Spleen (tissue), 7 donors: Measurements from ENCODE around the gene STX18.

Source experiments
- CTCF ChIP-seq, 11 experiments: fragments of 200-600 bp in 7 of 11; fragments of 450-650 bp in 4 of 11; sonication (generic) in 4 of 11; IDR thresholded peaks in 8 of 11; conservative IDR thresholded peaks in 3 of 11; 1 replicate in 7 of 11; 2 replicates in 4 of 11; pipeline versions ENCODE4 v1.4.0 to v1.8.0; 2016 to 2021; ENCODE audit warnings: antibody characterized with exemption in 11 of 11, inconsistent platforms in 4 of 11, mild to moderate bottlenecking in 1 of 11
- POLR2A ChIP-seq, 3 donors: fragments of 450-650 bp; IDR thresholded peaks; one replicate each; pipeline ENCODE4 v1.5.1; 2017; ENCODE audit warnings: antibody characterized with exemption in 3 of 3, mild to moderate bottlenecking in 1 of 3
- POLR2AphosphoS5 ChIP-seq, 3 donors: sonication (generic); formaldehyde crosslinking; IDR thresholded peaks; one replicate each; pipeline ENCODE4 v1.5.1; 2017; ENCODE audit warnings: antibody characterized with exemption in 3 of 3
- donor health status: DM: no; HTN: no; CAD: no; lungs with moderate emphysema.
- donor health status: DM: no; HTN: no; CAD: no.
- donor health status: DM: no; HTN: no; CAD: no.

- TF ChIP-seq CTCF (IDR thresholded peaks at IDR 0.05 in 8 of 11, conservative IDR thresholded peaks at IDR 0.05 in 3 of 11) = no peak
- TF ChIP-seq POLR2A (IDR thresholded peaks at IDR 0.05) = no peak
- TF ChIP-seq POLR2AphosphoS5 (IDR thresholded peaks at IDR 0.05) = no peak
Measured at GRCh38 chr4:4485806-4486205, 56.0 kb downstream of the STX18 start.
